ENCODE measurements around the gene DLGAP4. TPM values are rescaled to one million over a fixed set of nuclear protein-coding genes. Genes with fewer than 3 reads are reported as not detected.

The DLGAP4 gene
- total and polyA plus RNA-seq, 9 of the 15 experiments (the other 6 are each of a cell fraction or from before 2014, with no cell fraction given) = 0.31 to 34.1 (median 4.5) TPM

- POLR2A ChIA-PET = interaction anchor here (0.6 kb wide), 1 partner anchor 38 kb away, joined by 5 read pairs; no protein-coding TSS in a partner anchor
- intact Hi-C loops (cut with micrococcal nuclease) = no loop called here
- BruUV-seq (replicated peaks) = no TSS peak
Observed at GRCh38 chr20:36519944-36520343, 213.8 kb downstream of the DLGAP4 start.

More at GRCh38 chr20:36519944-36520343, 213.8 kb downstream of the DLGAP4 start:
- H3K79me2 ChIP-seq (ENCODE audit: control insufficient read depth, insufficient read depth, low read length) = no peaks in the 10 kb centered on the region
- FAIRE-seq = no peak
- H3K27me3 ChIP-seq (ENCODE audit: control insufficient read depth in 2 of 2, insufficient read depth in 2 of 2, low read length in 2 of 2) = no peaks in the 10 kb centered on the region
- TF ChIP-seq NCOA2 (IDR thresholded peaks at IDR 0.05; ENCODE audit: partially characterized antibody in 2 of 2) (no peak), HNRNPLL (IDR thresholded peaks at IDR 0.05; ENCODE audit: low read depth, low read length, poor library complexity, severe bottlenecking) (no peak), ZNF280B (CRISPR knock-in tag; IDR thresholded peaks at IDR 0.05) (no peak), SFPQ (IDR thresholded peaks at IDR 0.05; ENCODE audit: low read depth, low read length) (no peak), ZNF586 (CRISPR knock-in tag; conservative IDR thresholded peaks at IDR 0.05) (no peak), HMG20A (CRISPR knock-in tag; conservative IDR thresholded peaks at IDR 0.05) (no peak), ZNF75A (CRISPR knock-in tag; IDR thresholded peaks at IDR 0.05) (no peak), ZNF217 (CRISPR knock-in tag; IDR thresholded peaks at IDR 0.05) (no peak), ZNF584 (CRISPR knock-in tag; IDR thresholded peaks at IDR 0.05; ENCODE audit: low read depth) (no peak)
- H3K4me3 ChIP-seq = no peak overlapping the region
- H3K4me1 ChIP-seq (replicated peaks in 1 of 2; ENCODE audit: control insufficient read depth in 2 of 2, insufficient read depth in 2 of 2, low read length in 2 of 2) = no peaks in the 10 kb centered on the region
- no peaks in the 10 kb centered on the region for H3K9me1 ChIP-seq (ENCODE audit: control insufficient read depth, insufficient read depth, low read length)
- ATAC-seq = no peak
- no peaks in the 10 kb centered on the region for H3K9me3 ChIP-seq (replicated peaks; ENCODE audit: control insufficient read depth, insufficient read depth, low read depth, low read length)
- no peak for DNase-seq (ENCODE audit: extremely low read depth in 1 of 4, low spot score in 3 of 4)
- 58% methylated on average over 2 of the region's 2 CpGs for WGBS (ENCODE audit: insufficient coverage, low coverage, missing lambda C conversion rate)
- H2AFZ ChIP-seq (ENCODE audit: low read depth, low read length) = no peak overlapping the region
- H3K4me2 ChIP-seq (ENCODE audit: insufficient read depth, low read length) = no peak overlapping the region
- CTCF ChIA-PET (ENCODE audit: low intra/inter-chr PET ratio) = no interaction called here
- H3K9ac ChIP-seq (ENCODE audit: insufficient read depth in 1 of 2, low read depth in 2 of 2, low read length in 2 of 2) = no peak overlapping the region
- H3K27ac ChIP-seq (ENCODE audit: extremely low read depth, low read depth, low read length) = no peak overlapping the region
- H3K36me3 ChIP-seq (ENCODE audit: control insufficient read depth, insufficient read depth, low read length) = peaks cover 14% of the 10 kb centered on the region; the same call in 2 of the 3 replicates
- H4K20me1 ChIP-seq (replicated peaks; ENCODE audit: control insufficient read depth, insufficient read depth, low read length) = no peaks in the 10 kb centered on the region
- in situ Hi-C loops (cut with MboI) = no loop called here

Data from K562 (cell line).